ENCODE data around the gene FOXJ3. TPM values are rescaled to one million over a fixed set of nuclear protein-coding genes. Genes with fewer than 3 reads are reported as not detected.

Gene FOXJ3
- total and polyA plus RNA-seq, 2 of the 13 experiments (the other 11 are each of a cell fraction or from before 2014, with no cell fraction given), result 16.6 to 48.5 TPM

DNA sequence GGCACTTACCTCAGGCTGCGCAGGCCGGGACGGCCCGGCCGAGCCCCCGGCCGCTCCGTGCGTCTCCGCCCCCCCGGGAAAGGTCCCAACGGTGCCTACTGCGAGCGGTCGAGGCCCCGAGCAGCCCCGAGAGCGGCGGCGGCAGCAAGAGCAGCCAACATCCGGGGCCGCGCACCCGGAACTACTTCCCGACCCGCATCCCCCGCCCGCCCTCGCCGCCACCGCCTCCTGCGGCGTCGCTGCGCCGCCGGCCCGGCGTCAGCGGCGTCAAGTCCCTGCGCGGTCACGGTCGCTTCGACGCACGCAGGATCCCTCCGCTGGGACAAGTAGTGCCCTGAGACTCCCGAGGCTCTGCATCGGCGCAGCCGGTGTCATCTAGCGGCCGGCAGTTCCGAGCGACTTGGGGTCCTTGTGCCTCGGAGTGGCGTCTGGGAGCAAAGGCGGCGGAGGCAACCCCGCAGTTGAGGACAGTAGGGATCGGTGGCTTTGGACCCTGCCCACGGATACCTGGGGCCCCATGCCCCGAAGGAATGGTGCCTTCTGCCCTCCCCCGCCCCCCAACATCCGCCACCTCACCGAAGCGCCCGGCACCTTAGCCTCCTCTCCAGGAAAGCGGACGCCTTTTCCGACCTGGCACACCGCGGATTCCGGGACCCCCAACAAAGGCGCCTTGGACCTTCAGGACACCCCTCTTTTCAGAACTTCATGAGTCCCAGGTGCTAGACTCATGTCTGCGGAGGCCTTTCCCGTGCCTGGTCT is at the start of gene FOXJ3 (continued):
- TF ChIP-seq SRSF4 (IDR thresholded peaks at IDR 0.05; ENCODE audit: low read depth, low read length, poor library complexity, severe bottlenecking) (no peak), ZBTB8A (CRISPR knock-in tag; IDR thresholded peaks at IDR 0.05; ENCODE audit: borderline replicate concordance, low read depth) (no peak; the same call in 1 of the 2 replicates), TCF7L2 (IDR thresholded peaks at IDR 0.05; ENCODE audit: low read depth, low read length) (no peak), ZNF614 (CRISPR knock-in tag; IDR thresholded peaks at IDR 0.05; ENCODE audit: borderline replicate concordance) (peak; percentile 95; the same call in 1 of the 2 replicates), ZC3H13 (CRISPR knock-in tag; IDR thresholded peaks at IDR 0.05) (peak; percentile 97), ZNF205 (CRISPR knock-in tag; IDR thresholded peaks at IDR 0.05) (peak; percentile 63; the same call in 1 of the 2 replicates), ZNF737 (CRISPR knock-in tag; IDR thresholded peaks at IDR 0.05; ENCODE audit: borderline replicate concordance) (no peak), HNRNPH1 (optimal IDR thresholded peaks at IDR 0.05; ENCODE audit: low read depth, low read length) (no peak), THRA (CRISPR knock-in tag; IDR thresholded peaks at IDR 0.05; ENCODE audit: borderline replicate concordance) (peak; percentile 77), HMG20A (CRISPR knock-in tag; IDR thresholded peaks at IDR 0.05; ENCODE audit: borderline replicate concordance) (0 out of 2 replicates have a peak, but pooled peaks have one; percentile 44), KDM2A (CRISPR knock-in tag; IDR thresholded peaks at IDR 0.05; ENCODE audit: borderline replicate concordance, low read depth) (peak; percentile 95), MIXL1 (CRISPR knock-in tag; IDR thresholded peaks at IDR 0.05) (peak; percentile 72), ZNF607 (CRISPR knock-in tag; IDR thresholded peaks at IDR 0.05; ENCODE audit: borderline replicate concordance) (peak; percentile 75), BRD4 (CRISPR knock-in tag; IDR thresholded peaks at IDR 0.05) (peak; percentile 68; the same call in 1 of the 2 replicates), ZNF317 (CRISPR knock-in tag; IDR thresholded peaks at IDR 0.05) (peak; percentile 63; the same call in 1 of the 2 replicates), ZNF589 (CRISPR knock-in tag; conservative IDR thresholded peaks at IDR 0.05) (peak; percentile 81; the same call in 1 of the 2 replicates), YY1 (IDR thresholded peaks at IDR 0.05; ENCODE audit: insufficient read depth, insufficient replicate concordance, low read depth, low read length) (peak; percentile 86)
- TF ChIP-seq, protein P1, sequence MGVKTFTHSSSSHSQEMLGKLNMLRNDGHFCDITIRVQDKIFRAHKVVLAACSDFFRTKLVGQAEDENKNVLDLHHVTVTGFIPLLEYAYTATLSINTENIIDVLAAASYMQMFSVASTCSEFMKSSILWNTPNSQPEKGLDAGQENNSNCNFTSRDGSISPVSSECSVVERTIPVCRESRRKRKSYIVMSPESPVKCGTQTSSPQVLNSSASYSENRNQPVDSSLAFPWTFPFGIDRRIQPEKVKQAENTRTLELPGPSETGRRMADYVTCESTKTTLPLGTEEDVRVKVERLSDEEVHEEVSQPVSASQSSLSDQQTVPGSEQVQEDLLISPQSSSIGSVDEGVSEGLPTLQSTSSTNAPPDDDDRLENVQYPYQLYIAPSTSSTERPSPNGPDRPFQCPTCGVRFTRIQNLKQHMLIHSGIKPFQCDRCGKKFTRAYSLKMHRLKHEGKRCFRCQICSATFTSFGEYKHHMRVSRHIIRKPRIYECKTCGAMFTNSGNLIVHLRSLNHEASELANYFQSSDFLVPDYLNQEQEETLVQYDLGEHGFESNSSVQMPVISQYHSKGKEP (CRISPR knock-in tag; IDR thresholded peaks at IDR 0.05), result peak; percentile 88; the same call in 1 of the 2 replicates
- TF ChIP-seq, protein P2, sequence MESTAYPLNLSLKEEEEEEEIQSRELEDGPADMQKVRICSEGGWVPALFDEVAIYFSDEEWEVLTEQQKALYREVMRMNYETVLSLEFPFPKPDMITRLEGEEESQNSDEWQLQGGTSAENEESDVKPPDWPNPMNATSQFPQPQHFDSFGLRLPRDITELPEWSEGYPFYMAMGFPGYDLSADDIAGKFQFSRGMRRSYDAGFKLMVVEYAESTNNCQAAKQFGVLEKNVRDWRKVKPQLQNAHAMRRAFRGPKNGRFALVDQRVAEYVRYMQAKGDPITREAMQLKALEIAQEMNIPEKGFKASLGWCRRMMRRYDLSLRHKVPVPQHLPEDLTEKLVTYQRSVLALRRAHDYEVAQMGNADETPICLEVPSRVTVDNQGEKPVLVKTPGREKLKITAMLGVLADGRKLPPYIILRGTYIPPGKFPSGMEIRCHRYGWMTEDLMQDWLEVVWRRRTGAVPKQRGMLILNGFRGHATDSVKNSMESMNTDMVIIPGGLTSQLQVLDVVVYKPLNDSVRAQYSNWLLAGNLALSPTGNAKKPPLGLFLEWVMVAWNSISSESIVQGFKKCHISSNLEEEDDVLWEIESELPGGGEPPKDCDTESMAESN (CRISPR knock-in tag; conservative IDR thresholded peaks at IDR 0.05), result peak; percentile 96
- TF ChIP-seq, protein P3, sequence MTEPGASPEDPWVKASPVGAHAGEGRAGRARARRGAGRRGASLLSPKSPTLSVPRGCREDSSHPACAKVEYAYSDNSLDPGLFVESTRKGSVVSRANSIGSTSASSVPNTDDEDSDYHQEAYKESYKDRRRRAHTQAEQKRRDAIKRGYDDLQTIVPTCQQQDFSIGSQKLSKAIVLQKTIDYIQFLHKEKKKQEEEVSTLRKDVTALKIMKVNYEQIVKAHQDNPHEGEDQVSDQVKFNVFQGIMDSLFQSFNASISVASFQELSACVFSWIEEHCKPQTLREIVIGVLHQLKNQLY (CRISPR knock-in tag; IDR thresholded peaks at IDR 0.05), result peak; percentile 56; the same call in 1 of the 2 replicates
- TF ChIP-seq, protein P4, sequence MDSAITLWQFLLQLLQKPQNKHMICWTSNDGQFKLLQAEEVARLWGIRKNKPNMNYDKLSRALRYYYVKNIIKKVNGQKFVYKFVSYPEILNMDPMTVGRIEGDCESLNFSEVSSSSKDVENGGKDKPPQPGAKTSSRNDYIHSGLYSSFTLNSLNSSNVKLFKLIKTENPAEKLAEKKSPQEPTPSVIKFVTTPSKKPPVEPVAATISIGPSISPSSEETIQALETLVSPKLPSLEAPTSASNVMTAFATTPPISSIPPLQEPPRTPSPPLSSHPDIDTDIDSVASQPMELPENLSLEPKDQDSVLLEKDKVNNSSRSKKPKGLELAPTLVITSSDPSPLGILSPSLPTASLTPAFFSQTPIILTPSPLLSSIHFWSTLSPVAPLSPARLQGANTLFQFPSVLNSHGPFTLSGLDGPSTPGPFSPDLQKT (CRISPR knock-in tag; IDR thresholded peaks at IDR 0.05; ENCODE audit: borderline replicate concordance), result no peak; the same call in 1 of the 2 replicates
